Activated T-cell treated with anti-CD3 and anti-CD28 coated beads for 24 hours (primary cell): Measurements from ENCODE around the gene LAMTOR2.
"Not testable (repeated sequence)": the region's sequence is repeated elsewhere in the genome, so short reads cannot be mapped to it uniquely, and the experiment has no call there.

Source experiments
- DNase-seq: peaks from one replicate; pipeline ENCODE4 v3.0.0-alpha.2; 2020; ENCODE audit warnings: low read depth

Gene LAMTOR2

DNA sequence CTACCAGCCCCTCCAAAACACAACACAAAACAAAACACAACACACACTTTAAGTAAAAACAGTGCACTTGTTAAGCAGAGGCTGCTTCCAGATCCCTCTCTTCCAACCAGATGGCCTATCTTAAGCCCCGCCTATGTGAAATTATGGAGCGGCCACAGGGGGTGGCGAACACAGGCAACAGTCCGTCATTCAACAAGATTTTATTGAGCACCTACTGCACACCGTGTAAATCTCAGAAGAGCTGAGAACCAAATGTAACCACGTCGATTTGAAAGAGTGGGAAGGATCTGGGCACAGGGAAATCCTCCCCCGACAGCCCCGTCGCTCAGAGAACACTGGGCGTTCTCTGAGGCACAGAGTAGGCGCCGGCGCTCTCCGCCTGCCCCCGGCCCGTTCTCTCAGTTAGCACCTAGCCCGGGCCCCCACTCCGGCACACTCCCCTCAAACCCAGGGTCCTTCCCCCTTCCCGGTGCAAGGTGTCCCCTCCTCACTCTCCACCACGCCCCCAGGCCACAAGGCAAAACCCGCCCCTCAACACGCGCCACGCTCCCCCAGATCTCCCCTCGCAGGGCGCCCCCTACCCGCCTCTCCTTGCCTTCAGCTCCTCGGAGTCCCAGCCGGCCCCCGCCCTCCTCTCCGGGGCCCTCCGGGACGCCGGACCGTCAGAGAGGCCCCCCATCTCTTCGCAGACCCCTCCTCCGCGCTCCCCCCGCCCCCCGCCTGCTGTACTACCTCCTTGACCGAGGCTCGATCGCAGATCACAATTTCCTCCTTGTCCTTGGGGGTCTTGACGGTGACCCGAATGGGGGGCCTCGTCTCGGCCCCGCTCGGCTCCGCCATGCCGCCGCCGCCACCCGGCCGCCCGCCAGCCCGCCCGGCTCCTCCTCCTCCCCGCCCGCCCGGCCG, 1.5 kb upstream of the LAMTOR2 start:
- DNase-seq, result peak; percentile 56

- peak; percentile 75 for DNase-seq
Observed at GRCh38 chr1:156053768-156054499, 648 bp upstream of the LAMTOR2 start, which contains the start of gene UBQLN4. Gene UBQLN4 (minus strand): TSS chr1:156053798. CDS start chr1:156053701, 97 bp downstream.

DNA sequence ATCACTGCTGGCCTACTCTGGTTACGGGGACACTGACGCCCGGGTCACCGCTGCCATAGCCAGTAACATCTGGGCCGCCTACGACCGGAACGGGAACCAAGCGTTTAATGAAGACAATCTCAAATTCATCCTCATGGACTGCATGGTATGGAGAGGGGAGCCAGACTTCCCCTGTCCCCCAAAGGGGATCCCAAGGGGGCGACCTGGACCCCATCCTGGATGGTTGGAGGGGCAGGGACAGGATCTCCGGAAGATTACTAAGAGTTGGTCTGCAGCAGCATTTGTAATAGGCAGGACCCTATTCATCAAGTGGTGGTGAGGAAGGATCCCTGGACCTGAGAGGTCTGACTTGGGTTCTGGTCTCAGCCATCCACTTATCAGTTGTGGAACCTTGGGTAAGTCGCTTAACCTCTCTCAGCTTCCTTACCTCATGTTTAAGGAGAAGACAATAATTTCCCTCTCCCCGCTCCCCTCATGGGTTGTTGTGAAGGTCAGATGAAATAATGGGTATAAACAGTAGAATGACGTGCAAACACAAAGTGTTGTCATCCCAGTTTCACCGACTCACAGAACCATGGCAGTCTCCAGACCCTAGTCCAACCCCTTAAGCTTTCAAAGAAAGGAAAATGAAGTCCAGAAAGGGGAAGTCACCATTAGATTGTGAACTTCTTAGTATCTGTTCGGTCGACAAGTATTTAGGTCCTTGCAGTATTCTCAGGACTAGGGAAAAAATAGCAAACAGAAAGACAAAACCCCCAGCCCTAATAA, 883 bp downstream of the LAMTOR2 start:
- DNase-seq, result no peak

GRCh38 chr1:156056326-156056849, 1.8 kb downstream of the LAMTOR2 start:
- no peak for DNase-seq

DNA sequence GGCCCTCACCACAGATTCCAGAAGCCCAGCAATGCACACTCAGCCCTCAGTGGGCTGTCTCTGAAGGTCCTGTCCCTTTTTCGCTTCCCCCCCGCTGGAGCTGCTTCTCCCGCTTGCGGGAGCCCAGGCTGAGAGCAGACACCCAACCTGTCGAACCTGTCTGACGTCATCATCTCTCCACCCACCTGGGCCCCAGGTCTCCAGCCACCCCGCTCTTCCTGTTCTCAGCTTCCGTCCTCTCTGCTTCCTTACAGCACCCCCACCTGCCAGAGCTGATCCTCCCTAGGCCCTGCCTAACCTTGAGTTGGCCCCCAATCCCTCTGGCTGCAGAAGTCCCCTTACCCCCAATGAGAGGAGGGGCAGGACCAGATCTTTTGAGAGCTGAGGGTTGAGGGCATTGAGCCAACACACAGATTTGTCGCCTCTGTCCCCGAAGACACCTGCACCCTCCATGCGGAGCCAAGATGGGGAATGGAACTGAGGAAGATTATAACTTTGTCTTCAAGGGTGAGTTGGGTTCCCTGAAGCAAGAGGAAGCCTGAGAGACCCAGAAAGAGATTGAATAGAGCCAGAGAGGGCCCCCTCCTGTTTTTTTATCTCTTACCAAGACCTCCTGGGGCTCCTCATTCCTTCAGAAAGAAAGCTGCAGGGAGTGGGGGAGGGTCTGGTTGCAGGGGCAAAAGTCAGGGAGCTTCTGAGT, 6.5 kb downstream of the LAMTOR2 start, which contains the start of gene RAB25:
Gene RAB25 (plus strand): TSS at position 224 of the 700 bp plus-strand sequence. CDS start 241 bp downstream, at position 465.
- no peak for DNase-seq

DNA sequence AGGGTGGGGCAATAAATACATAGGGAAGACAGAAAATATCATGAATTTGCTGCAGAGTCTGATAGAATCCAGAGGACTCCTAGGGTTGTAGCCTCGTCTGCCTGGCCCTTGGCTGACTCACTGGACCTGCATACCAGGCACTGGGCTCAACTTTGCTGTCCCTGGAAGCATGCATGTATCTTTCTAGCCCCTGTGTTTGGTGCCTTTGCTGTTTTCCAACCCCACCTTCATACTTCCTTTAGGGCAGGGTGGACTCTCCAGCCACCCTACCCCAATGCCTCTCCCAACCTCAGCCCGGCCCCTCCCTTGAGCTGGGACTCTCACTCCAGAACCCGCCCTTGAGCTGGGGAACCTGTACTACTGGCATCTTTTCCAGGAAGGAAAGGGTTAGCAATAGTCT, 7.6 kb downstream of the LAMTOR2 start:
- no peak for DNase-seq

GRCh38 chr1:156063997-156064285, 9.4 kb downstream of the LAMTOR2 start:
- no peak for DNase-seq

DNA sequence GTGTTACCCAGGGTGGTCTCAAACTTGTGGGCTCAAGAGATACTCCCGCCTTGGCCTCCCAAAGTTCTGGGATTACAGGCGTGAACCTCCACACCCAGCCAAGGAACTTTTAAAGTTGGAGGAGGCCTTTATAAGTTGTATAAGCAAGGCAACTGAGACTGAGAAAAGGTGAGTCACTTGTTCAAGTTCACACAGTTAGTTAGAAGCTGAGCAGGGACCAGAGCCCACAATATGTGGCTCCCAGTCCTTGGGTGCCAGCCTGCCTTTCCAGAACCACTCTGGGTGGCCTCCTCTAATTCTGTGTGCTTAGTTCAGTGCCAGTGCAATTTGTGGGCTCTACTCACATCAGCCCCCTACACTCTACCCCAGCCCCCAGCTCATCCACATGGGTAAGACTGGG, 10.0 kb downstream of the LAMTOR2 start:
- DNase-seq, result no peak

DNA sequence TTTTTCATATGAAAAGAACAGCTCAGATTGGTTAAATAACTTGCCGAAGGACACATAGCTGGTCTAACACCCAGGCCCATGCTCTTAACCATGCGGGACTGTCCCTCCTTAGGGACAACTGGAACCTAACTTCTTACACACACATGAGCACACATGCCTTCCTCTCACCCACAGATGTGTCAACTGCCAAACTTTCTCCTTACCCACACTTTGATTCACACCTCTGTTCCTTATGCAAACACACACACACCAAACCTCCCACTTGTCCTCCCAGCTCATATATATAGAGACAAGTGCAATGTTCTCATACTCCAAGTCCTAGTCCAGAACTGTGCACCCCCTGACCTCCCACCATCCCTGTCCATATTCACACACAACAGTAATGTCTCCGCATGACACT, 10.6 kb downstream of the LAMTOR2 start:
- DNase-seq, result no peak

GRCh38 chr1:156065871-156066270, 11.3 kb downstream of the LAMTOR2 start:
- DNase-seq, result no peak

- DNase-seq, result no peak
Observed at GRCh38 chr1:156067262-156067661, 12.7 kb downstream of the LAMTOR2 start.

GRCh38 chr1:156069490-156070455, 15.2 kb downstream of the LAMTOR2 start:
- no peak for DNase-seq

DNA sequence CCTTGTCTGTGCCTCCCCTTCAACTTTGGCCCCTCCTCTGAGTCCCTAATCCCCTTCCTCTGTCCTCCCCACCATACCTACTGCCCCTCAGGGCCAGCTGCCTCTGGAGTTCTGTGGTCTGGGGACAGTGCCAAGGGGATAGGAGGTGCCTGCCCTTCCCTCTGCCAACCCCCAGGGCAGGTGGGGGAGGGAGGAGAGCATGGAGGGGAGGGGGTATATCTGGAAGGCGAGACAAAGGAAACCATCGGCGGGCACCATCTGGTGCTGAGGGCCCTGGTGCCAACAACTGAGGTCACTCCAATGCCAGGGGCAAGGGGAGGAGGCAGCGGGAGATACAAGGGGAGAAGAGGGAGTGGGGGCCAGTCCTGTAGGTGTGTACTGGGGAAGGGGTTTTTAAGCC, 16.0 kb downstream of the LAMTOR2 start:
- DNase-seq, result no peak

GRCh38 chr1:156071332-156071816, 16.8 kb downstream of the LAMTOR2 start:
- DNase-seq, result not testable (repeated sequence)

- DNase-seq, result no peak
Observed at GRCh38 chr1:156072251-156072650, 17.7 kb downstream of the LAMTOR2 start.

DNA sequence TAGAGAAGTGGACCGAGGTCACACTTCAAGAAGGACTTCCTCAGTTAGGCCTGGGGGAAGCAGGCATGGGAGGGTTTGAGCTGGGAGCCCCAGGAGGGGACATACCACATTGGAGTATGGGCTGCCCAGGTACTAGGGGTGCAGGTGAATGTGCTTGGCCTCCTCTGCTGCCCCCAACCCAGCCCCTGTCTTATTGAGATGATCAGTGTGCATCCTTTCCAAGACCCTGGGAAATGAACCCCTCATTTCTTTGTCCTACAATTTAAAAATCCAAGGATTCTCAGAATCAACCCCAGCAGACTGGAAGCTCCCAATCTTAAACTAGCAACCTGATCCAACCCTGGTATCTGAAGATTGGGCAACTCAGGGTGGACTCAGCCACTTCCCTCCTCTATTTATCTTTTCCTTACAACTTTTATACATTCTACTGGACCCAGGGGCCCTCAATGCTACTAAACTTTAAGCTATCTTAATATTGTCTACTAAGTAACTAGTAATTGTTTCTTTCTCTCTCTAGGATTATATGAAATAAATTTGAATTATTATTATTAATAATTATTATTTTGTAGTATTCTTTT, 18.6 kb downstream of the LAMTOR2 start:
- DNase-seq, result no peak

GRCh38 chr1:156073740-156074139, 19.2 kb downstream of the LAMTOR2 start:
- DNase-seq, result no peak

DNA sequence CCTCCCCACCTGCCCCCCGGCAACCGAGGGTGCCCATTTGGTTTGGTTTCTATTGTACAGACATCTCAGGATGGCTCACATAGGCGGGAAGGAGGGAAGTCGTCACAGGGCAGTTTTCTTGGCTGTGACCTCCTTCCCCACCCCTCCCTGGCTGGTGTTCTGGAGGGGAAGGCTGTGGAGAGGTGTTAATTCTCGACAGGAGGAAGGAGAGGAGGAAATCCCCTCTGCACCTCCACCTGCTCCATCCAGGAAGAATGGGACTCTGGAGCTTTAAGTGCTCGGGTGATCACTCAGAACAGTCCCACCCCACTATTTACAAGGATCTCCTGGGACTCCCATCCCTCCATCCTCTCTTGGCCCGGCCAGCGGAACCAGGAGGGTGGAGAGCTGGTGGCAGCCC, 20.1 kb downstream of the LAMTOR2 start:
- DNase-seq, result no peak

GRCh38 chr1:156075162-156075561, 20.6 kb downstream of the LAMTOR2 start:
- no peak for DNase-seq

DNA sequence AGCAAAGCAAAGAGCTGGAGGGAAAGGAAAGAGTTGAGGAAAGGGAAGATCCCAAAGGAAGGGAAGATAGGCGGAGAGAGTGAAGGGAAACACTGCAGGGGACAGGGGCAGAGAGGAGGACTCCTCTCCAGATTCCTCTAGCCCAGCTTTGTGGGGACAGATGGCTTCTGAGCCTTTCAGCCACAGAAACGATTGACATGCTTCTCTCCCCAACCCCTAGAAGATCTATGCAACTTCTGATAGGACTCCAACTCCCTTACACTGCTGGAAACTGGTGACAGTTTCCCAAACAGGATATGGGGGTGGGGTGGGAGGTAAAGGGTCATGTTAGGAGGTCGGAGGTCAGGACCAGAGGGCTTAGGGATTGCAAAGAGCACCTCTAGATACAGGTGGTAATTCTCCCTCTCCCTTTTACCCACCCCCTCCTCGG, 21.2 kb downstream of the LAMTOR2 start:
- DNase-seq, result no peak
